DOHH2 (cell line): ENCODE measurements around the gene GNB4.

Source experiments
- EZH2phosphoT487 ChIP-seq: fragments of 200-600 bp; sonication (generic); IDR thresholded peaks from 2 replicates; pipeline ENCODE4 v1.6.1; 2017; ENCODE audit warnings: borderline replicate concordance, mild to moderate bottlenecking, antibody characterized with exemption, low read length, moderate library complexity, mixed read lengths
- TF ChIP-seq, protein P1 (sequence below): fragments of 200-600 bp; sonication (generic); IDR thresholded peaks from one replicate; pipeline ENCODE4 v1.5.1; 2014; ENCODE audit warnings: antibody characterized with exemption, mild to moderate bottlenecking, low read depth, low read length; ENCODE audit not compliant: poor library complexity, severe bottlenecking

DNA sequence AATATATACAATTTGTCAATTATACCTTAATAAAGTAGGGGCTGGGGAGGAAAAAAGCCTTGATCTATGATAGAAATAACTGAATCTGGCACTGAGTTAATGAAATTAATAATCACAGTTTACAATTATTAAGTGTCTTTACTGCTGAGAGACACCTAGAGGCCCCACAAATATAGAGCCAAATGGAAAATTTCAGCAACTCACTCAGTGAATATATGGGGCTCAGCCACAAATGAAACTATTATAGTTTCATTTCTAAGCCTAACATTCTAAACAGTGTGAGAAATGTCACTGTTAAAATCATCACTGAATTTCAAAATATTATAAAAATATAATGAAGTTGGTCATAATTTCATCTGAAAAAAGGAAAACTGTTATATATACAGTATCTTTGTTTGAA, 40.3 kb downstream of the GNB4 start:
- TF ChIP-seq, protein P1, sequence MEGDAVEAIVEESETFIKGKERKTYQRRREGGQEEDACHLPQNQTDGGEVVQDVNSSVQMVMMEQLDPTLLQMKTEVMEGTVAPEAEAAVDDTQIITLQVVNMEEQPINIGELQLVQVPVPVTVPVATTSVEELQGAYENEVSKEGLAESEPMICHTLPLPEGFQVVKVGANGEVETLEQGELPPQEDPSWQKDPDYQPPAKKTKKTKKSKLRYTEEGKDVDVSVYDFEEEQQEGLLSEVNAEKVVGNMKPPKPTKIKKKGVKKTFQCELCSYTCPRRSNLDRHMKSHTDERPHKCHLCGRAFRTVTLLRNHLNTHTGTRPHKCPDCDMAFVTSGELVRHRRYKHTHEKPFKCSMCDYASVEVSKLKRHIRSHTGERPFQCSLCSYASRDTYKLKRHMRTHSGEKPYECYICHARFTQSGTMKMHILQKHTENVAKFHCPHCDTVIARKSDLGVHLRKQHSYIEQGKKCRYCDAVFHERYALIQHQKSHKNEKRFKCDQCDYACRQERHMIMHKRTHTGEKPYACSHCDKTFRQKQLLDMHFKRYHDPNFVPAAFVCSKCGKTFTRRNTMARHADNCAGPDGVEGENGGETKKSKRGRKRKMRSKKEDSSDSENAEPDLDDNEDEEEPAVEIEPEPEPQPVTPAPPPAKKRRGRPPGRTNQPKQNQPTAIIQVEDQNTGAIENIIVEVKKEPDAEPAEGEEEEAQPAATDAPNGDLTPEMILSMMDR, result no peak
- no peak for TF ChIP-seq EZH2phosphoT487
